GM12878 (cell line): Measurements from ENCODE around the gene ANKAR. TPM values are rescaled to one million over a fixed set of nuclear protein-coding genes. Genes with fewer than 3 reads are reported as not detected.

ENCODE experiments used
- ATAC-seq: fragments of 200-7000 bp; cut with Tn5 transposase; 3 replicates; pipeline ENCODE4 v1.9.1; 2020; ENCODE audit warnings: mild to moderate bottlenecking, moderate library complexity
- BruUV-seq: library from RNA; stranded (reverse); fragments of 400-500 nt; replicated peaks from 2 replicates; lab custom pipeline; 2021; lab: Mats Ljungman, UMichigan
- CTCF ChIA-PET: fragments of 300-600 bp; sonication (Branson Sonifier 250); formaldehyde crosslinking; extraction: SDS; loops from one replicate; lab custom pipeline; 2021; ENCODE audit warnings: inconsistent platforms; lab: Yijun Ruan, JAX
- POLR2A ChIA-PET: fragments of 350-600 bp; formaldehyde crosslinking; extraction: SDS; loops from one replicate; lab custom pipeline; 2021; ENCODE audit warnings: inconsistent platforms; lab: Charles Lee
- RAD21 ChIA-PET: fragments of 300-600 bp; sonication (Branson Sonifier 250); formaldehyde crosslinking; loops from one replicate; lab custom pipeline; 2023; ENCODE audit warnings: antibody characterized with exemption; ENCODE audit not compliant: unreplicated experiment; lab: Charles Lee
- SMC1A ChIA-PET: fragments of 300-600 bp; sonication (Branson Sonifier 250); formaldehyde crosslinking; loops from one replicate; lab custom pipeline; 2023; ENCODE audit not compliant: unreplicated experiment, uncharacterized antibody; lab: Charles Lee
- DNase-seq: peaks from one replicate; pipeline ENCODE4 v3.0.0-alpha.2; 2011; ENCODE audit warnings: low read depth, low spot score
- FAIRE-seq: peaks from 3 replicates; lab custom pipeline; 2011; peaks lifted over from hg19 to GRCh38; lab: Jason Lieb, UNC
- H2AFZ ChIP-seq: 2 replicates; pipeline ENCODE4 v1.6.0; 2011; ENCODE audit warnings: low read depth, low read length, control low read depth; ENCODE audit not compliant: control insufficient read depth
- H3K27ac ChIP-seq: 2 replicates; pipeline ENCODE4 v1.5.1; 2011; ENCODE audit warnings: control low read depth; ENCODE audit not compliant: control insufficient read depth, insufficient read depth
- H3K27me3 ChIP-seq, 2 experiments: replicated peaks in 1 of 2; 2 replicates each; pipeline versions ENCODE4 v1.6.0 to v1.6.1; 2011; ENCODE audit warnings: low read length in 1 of 2; ENCODE audit not compliant: control insufficient read depth in 2 of 2, insufficient read depth in 2 of 2
- H3K36me3 ChIP-seq, 2 experiments: 2 replicates each; pipeline ENCODE4 v1.5.1; 2011; ENCODE audit warnings: low read length in 1 of 2; ENCODE audit not compliant: control insufficient read depth in 2 of 2, insufficient read depth in 2 of 2
- H3K4me1 ChIP-seq: 2 replicates; pipeline ENCODE4 v1.6.1; 2011; ENCODE audit warnings: mild to moderate bottlenecking, low read length, moderate library complexity, mixed read lengths; ENCODE audit not compliant: control insufficient read depth, insufficient read depth
- H3K4me2 ChIP-seq: 2 replicates; pipeline ENCODE4 v1.6.0; 2011; ENCODE audit warnings: control low read depth; ENCODE audit not compliant: control insufficient read depth, insufficient read depth
- H3K4me3 ChIP-seq: fragments of 200-600 bp; sonication (generic); 2 replicates; pipeline ENCODE4 v1.5.1; 2016
- H3K79me2 ChIP-seq: 2 replicates; pipeline ENCODE4 v1.6.0; 2011; ENCODE audit warnings: low read length; ENCODE audit not compliant: control insufficient read depth, insufficient read depth
- H3K9ac ChIP-seq: 2 replicates; pipeline ENCODE4 v1.8.0; 2011; ENCODE audit warnings: low read length, control low read depth, mixed read lengths; ENCODE audit not compliant: control insufficient read depth, insufficient read depth
- H3K9me3 ChIP-seq: replicated peaks from 3 replicates; pipeline ENCODE4 v1.5.1; 2011; ENCODE audit warnings: mild to moderate bottlenecking, low read length; ENCODE audit not compliant: control insufficient read depth, insufficient read depth
- H4K20me1 ChIP-seq: 2 replicates; pipeline ENCODE4 v1.6.0; 2011; ENCODE audit not compliant: control insufficient read depth, insufficient read depth
- ZZZ3 ChIP-seq: IDR thresholded peaks from 2 replicates; pipeline ENCODE4 v1.6.1; 2011; ENCODE audit warnings: low read depth; ENCODE audit not compliant: control insufficient read depth, insufficient read length
- WGBS: methylation state at CpG from one replicate; pipeline ENCODE4 v1.1.6; 2016; ENCODE audit warnings: low lambda C conversion rate; ENCODE audit not compliant: insufficient replicate concordance, insufficient coverage; ENCODE audit errors: missing lambda C conversion rate; 5-methylcytosine and 5-hydroxymethylcytosine counted together
- in situ Hi-C: fragments of 300-500 bp; cut with MboI; formaldehyde crosslinking; loops from 9 replicates; pipeline ENCODE4 v1.14.3; 2018; ENCODE audit warnings: mixed read lengths
- intact Hi-C: fragments of 100-400 bp; cut with micrococcal nuclease; formaldehyde crosslinking; loops from one replicate; pipeline ENCODE4 v1.14.2; 2022; ENCODE audit not compliant: unreplicated experiment
- polyA plus RNA-seq, 11 experiments: library from polyadenylated mRNA; depleted of rRNA in 4 of 11; unstranded in 6 of 11; stranded (reverse) in 5 of 11; fragments of >200 nt; fragmentation: Nextera tagmentation in 4 of 11; fragmentation: Illumina TruSeq in 1 of 11; extraction: Ambion mirVana in 4 of 11; extraction: Trizol in 1 of 11; gene quantifications; 1 replicate in 1 of 11; 2 replicates in 10 of 11; pipeline versions ENCODE4 v1.2.1 to v1.2.3, GENCODE V29; 2011 to 2016; ENCODE audit warnings: inconsistent platforms in 2 of 11, missing spikeins in 2 of 11, low read depth in 1 of 11
- total RNA-seq, 4 experiments: library from RNA; depleted of rRNA in 3 of 4; stranded (reverse); fragments of >200 nt in 3 of 4; fragmentation: Illumina TruSeq in 1 of 4; extraction: Trizol in 1 of 4; gene quantifications; 2 replicates each; pipeline versions ENCODE4 v1.2.1 to v1.2.3, GENCODE V29; 2013 to 2021
- TF ChIP-seq, protein P1 (sequence below), 3 experiments: IDR thresholded peaks in 2 of 3; conservative IDR thresholded peaks in 1 of 3; 2 replicates each; pipeline ENCODE4 v1.5.1; 2011; ENCODE audit warnings: low read depth in 3 of 3, low read length in 3 of 3, mild to moderate bottlenecking in 3 of 3, control low read depth in 2 of 3, moderate library complexity in 2 of 3, inconsistent platforms in 1 of 3, mixed read lengths in 1 of 3; ENCODE audit not compliant: control insufficient read depth in 2 of 3, insufficient read depth in 1 of 3; ENCODE audit errors: extremely low read depth in 1 of 3

ANKAR gene
- total and polyA plus RNA-seq, 10 of the 15 experiments (the other 5 are each of a cell fraction or from before 2014, with no cell fraction given): 1.3 to 4.2 (median 2.7) TPM

DNA sequence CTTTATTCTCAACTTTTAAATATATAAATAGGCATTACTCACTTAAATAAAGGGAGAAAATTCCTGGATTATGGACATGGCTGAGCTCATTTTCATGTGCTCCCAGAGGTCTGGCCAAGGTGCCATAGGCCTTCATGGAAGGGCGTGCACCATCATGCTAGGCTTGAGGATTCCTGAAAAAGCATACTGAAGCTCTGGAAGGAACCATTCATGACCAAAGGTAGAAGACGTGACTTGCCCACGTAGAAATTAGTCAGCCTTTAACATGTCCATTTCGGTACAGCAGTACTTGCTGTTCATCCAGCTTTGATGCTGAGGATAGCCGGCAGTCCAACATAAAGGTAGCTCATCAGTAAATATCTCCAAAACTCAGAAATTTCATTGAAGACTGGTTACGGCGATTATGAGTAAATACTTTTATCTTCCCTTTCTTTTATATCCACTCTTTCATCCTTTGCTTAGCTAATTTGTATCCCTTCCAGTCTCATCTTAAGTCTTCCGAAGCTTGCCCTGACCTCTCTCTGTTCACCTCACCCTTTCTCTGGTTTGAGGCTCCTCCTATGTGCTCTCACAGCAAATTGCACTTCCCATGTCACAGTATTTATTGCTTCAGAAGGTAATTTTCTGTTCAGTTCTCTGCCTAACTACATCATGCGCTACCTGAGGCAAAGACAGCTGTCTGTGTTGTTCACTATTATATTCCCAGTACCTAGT lies 45.5 kb upstream of the ANKAR start:
- FAIRE-seq (no peak), DNase-seq (no peak), ATAC-seq (peak; percentile 39; the same call in 1 of the 3 replicates)
- no peaks in the 10 kb centered on the region for H3K27me3 ChIP-seq
- no peaks in the 10 kb centered on the region for H4K20me1 ChIP-seq
- TF ChIP-seq, protein P1, sequence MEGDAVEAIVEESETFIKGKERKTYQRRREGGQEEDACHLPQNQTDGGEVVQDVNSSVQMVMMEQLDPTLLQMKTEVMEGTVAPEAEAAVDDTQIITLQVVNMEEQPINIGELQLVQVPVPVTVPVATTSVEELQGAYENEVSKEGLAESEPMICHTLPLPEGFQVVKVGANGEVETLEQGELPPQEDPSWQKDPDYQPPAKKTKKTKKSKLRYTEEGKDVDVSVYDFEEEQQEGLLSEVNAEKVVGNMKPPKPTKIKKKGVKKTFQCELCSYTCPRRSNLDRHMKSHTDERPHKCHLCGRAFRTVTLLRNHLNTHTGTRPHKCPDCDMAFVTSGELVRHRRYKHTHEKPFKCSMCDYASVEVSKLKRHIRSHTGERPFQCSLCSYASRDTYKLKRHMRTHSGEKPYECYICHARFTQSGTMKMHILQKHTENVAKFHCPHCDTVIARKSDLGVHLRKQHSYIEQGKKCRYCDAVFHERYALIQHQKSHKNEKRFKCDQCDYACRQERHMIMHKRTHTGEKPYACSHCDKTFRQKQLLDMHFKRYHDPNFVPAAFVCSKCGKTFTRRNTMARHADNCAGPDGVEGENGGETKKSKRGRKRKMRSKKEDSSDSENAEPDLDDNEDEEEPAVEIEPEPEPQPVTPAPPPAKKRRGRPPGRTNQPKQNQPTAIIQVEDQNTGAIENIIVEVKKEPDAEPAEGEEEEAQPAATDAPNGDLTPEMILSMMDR (IDR thresholded peaks at IDR 0.05 in 2 of 3, conservative IDR thresholded peaks at IDR 0.05 in 1 of 3; ENCODE audit: control insufficient read depth in 2 of 3, extremely low read depth in 1 of 3, insufficient read depth in 1 of 3, low read depth in 3 of 3, low read length in 3 of 3): peak in 1 of 3 experiments; percentile 10; a peak in 1 of 6 replicates
- TF ChIP-seq ZZZ3: no peak
- H3K79me2 ChIP-seq: no peaks in the 10 kb centered on the region
- no peaks in the 10 kb centered on the region for H3K9me3 ChIP-seq
- no peak overlapping the region for H2AFZ ChIP-seq
- H3K4me3 ChIP-seq: no peak overlapping the region
- no peaks in the 10 kb centered on the region for H3K4me1 ChIP-seq
- in situ Hi-C loops (no loop called here), intact Hi-C loops (no loop called here)
- no peak overlapping the region for H3K9ac ChIP-seq
- H3K4me2 ChIP-seq: no peak overlapping the region
- CTCF ChIA-PET: interaction anchor here (0.7 to 1.1 kb wide), 3 partner anchors 11 to 75 kb away, joined by 3 to 4 read pairs (median 3); no protein-coding TSS in a partner anchor
- SMC1A ChIA-PET: interaction anchor here (0.8 to 1.7 kb wide), 5 partner anchors 11 to 165 kb away, joined by 3 to 4 read pairs (median 3); no protein-coding TSS in a partner anchor
- POLR2A ChIA-PET: no interaction called here
- no peak overlapping the region for H3K27ac ChIP-seq
- H3K36me3 ChIP-seq: no peaks in the 10 kb centered on the region
- WGBS: 63% methylated on average over 9 of the region's 9 CpGs
- no TSS peak for BruUV-seq
- RAD21 ChIA-PET: no interaction called here
